Measurements from ENCODE around the gene RTP2. TPM values are rescaled to one million over a fixed set of nuclear protein-coding genes. Genes with fewer than 3 reads are reported as not detected.
A peak's percentile ranks its signal among the peaks of the same experiment; 100 is the strongest.

RTP2 gene
- total RNA-seq, 1 donor from 2014 or later = not detected

DNA sequence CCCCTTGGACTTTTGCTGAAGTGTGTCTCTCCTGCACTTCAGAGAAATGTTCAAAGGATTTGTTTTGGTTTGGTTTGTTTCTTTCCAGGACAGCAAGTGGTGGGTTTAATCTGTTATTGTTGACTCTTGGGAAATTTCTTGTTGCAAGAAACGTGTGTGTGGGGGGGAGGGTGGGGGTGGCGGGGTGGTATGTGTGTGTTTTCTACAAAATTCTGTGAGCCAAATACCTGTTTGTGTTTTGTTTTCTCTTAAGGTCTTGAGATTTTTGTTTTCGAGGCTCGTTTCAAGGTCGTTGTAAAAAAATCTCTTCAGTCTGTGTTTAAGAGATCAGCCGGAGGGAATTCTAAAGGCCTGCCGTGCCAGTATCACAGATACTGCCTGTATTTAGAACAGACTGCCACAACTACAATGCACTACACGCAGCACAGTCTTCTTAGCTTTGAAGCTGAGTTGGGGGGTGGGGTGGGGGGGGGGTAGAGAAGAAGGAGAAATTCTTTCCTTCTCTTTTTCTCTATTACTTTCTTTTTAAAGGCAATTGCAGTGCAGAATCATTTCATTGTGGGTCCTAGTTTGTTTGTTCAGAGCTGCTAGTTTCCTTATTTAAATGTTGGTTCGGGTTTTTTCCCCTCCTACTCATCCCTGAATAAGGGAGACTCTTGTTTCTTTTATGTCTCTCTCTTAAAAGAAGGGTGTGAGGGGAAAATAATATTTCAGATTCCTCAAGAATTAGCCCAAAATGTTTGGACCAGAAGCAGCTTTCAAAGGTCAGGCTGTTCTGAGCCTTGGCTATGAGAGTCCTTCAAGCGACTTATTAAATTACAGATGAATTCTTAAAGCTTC is 44.3 kb upstream of the RTP2 start:
- H3K4me1 ChIP-seq = peaks cover 7 to 9% of the 10 kb centered on the region in 2 donors
- no peaks in the 10 kb centered on the region for H3K27me3 ChIP-seq
- DNase-seq (ENCODE audit: low spot score in 2 of 2) = no peak

DNA sequence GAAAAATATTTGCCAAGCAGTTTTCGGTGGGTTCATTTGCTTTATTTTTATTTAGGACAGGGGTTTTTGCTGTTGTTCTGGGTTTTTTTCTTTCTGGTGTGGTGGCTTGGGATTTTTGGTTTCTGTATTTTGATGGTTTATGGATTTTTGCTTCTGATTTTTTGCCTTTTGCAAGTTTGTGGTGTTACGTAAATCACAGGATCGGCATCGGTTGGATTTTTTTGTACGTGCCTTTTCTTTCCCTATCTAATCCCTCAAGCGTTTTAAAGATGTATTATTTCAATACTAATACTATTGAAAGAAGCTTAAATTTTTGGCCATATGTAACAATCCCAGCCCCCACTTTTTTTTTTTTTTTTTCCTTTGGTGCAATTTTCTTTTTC is 43.7 kb upstream of the RTP2 start:
- Histone ChIP-seq H3K9me3 (no peaks in the 10 kb centered on the region), H3K4me1 (peaks cover 7 to 9% of the 10 kb centered on the region in 2 donors), H3K36me3 (no peaks in the 10 kb centered on the region), H3K4me3 (peak overlapping the region; percentile 73 to 75), H3K27ac (peak overlapping the region; percentile 98 to 99), H3K27me3 (no peaks in the 10 kb centered on the region)
- intact Hi-C loops (cut with DNase I) = loop anchor here (2.0 to 10.0 kb wide), 2 partner anchors 521 to 779 kb away; no protein-coding TSS in a partner anchor
- TF ChIP-seq, protein P1, sequence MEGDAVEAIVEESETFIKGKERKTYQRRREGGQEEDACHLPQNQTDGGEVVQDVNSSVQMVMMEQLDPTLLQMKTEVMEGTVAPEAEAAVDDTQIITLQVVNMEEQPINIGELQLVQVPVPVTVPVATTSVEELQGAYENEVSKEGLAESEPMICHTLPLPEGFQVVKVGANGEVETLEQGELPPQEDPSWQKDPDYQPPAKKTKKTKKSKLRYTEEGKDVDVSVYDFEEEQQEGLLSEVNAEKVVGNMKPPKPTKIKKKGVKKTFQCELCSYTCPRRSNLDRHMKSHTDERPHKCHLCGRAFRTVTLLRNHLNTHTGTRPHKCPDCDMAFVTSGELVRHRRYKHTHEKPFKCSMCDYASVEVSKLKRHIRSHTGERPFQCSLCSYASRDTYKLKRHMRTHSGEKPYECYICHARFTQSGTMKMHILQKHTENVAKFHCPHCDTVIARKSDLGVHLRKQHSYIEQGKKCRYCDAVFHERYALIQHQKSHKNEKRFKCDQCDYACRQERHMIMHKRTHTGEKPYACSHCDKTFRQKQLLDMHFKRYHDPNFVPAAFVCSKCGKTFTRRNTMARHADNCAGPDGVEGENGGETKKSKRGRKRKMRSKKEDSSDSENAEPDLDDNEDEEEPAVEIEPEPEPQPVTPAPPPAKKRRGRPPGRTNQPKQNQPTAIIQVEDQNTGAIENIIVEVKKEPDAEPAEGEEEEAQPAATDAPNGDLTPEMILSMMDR (IDR thresholded peaks at IDR 0.05) = no peak
- no peak for DNase-seq (ENCODE audit: low spot score in 2 of 2)

More for the DNA sequence above, 44.3 kb upstream of the RTP2 start:
- intact Hi-C loops (cut with DNase I) = loop anchor here (2.0 to 10.0 kb wide), 2 partner anchors 520 to 778 kb away; no protein-coding TSS in a partner anchor
- TF ChIP-seq, protein P1 (IDR thresholded peaks at IDR 0.05) = no peak
- H3K27ac ChIP-seq = peak overlapping the region; percentile 98 to 99
- H3K36me3 ChIP-seq = no peaks in the 10 kb centered on the region
- H3K4me3 ChIP-seq = peak overlapping the region; percentile 73 to 75
- no peaks in the 10 kb centered on the region for H3K9me3 ChIP-seq

DNA sequence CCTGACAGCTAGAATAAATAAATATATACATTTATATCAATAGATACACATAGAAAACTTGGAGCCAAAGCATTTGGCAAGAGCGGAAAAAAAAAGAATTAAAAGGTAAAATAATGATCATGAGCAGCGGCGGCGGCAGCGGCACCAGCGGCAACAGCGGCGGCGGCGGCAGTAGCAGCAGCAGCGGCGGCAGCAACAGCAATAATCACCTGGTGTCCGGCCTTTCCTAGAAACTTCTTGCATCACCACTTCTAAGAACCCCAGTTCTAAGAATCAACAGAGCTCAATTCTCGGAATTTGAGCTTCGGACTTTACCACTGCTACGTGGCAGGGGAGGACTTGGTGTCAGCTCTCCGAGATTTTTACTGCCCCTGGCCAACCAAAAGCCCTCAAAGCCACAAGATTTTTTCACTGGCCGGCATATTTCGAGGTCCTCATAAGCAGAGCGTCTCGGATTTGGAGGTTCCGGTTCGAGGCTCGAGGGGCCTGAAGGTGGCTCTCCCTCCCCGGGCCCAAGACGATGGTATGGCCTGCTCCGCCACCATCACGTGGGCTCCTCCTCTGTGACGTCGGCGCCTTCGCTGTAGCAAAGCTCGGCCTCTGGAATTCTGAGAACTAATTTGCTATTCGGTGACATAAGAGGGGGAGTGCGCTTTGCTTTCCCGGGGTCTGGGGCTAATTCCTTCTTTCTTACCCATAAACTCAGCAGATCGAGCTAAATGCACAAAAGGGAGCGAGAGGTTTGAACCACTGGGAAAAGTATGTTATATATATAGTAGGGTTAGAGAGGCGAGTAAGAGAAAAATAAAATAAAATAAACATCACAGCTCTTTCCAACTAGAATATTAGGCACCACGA is 43.1 kb upstream of the RTP2 start, which contains the start of gene BCL6:
Gene BCL6, minus strand, starts transcription at position 268 of the 858 bp plus-strand sequence. CDS start 11,775 bp downstream, outside the sequence.
- H3K27ac ChIP-seq = peak within 1 kb of the TSS; percentile 98 to 99
- peak; percentile 66 to 97 for DNase-seq (ENCODE audit: low spot score in 2 of 2)
- TF ChIP-seq, protein P1 (IDR thresholded peaks at IDR 0.05) = peak in 1 of 3 experiments; percentile 12
- H3K4me3 ChIP-seq = peak within 1 kb of the TSS; percentile 73 to 75
- peaks cover 9 to 12% of the 10 kb centered on the region in 2 donors for H3K4me1 ChIP-seq
- no peaks in the 10 kb centered on the region for H3K9me3 ChIP-seq
- intact Hi-C loops (cut with DNase I) = loop anchor here (1.0 to 10.0 kb wide), 4 partner anchors 408 to 779 kb away; no protein-coding TSS in a partner anchor
- no peaks in the 10 kb centered on the region for H3K27me3 ChIP-seq
- H3K36me3 ChIP-seq = no peaks in the 10 kb centered on the region

DNA sequence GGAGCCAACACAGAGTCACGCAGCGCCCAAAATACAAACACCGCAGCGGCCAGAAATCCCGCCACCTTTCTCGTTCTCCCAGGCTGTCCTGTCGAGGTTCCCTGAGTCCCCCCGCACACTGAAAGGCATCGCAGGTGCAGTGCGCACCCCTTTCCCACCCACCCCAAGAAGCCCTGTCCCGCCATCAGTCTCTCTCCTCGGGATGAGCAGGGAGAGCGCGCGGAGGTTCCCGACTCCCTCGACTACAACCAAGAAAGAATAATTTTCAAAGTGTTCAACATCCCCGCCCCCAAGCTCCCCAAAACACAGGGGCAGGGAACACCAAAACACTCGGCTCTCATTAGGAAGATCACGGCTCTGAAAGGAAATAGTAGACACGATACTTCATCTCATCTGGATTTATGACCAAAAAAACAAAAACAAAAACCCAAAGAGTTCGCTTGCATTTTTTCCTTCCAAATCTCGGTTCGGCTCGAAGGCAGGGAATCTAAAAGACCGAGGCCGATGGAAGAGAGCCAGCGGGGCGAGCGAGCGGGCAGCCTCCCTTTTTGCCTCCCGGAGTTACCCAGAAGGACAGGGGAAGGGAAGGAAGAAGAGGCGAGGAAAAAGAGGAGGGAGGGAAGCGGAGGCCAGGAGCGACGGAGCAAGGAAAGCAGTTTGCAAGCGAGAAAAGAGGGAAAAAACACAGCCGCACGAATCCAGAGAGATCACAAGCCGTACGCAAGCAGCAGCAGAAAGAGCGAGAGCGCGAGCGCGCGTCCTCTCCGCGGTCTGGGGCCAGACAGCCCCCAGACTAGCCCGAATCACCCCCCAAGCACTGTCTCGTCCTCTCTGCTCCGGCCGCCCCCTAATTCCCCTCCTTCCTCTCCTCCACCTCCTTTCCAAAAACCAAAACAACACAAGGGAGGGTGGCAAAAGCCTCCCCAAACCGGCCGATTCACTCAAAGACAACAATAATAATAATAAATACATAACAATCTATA is 42.1 kb upstream of the RTP2 start:
- H3K36me3 ChIP-seq = no peaks in the 10 kb centered on the region
- TF ChIP-seq, protein P1 (IDR thresholded peaks at IDR 0.05) = no peak
- peak overlapping the region; percentile 73 to 75 for H3K4me3 ChIP-seq
- H3K4me1 ChIP-seq = peaks cover 12 to 16% of the 10 kb centered on the region in 2 donors
- peak in 1 of 2 donors; percentile 81 for DNase-seq (ENCODE audit: low spot score in 2 of 2)
- no peaks in the 10 kb centered on the region for H3K27me3 ChIP-seq
- intact Hi-C loops (cut with DNase I) = loop anchor here (1.0 to 10.0 kb wide), 11 partner anchors 409 to 1143 kb away; no protein-coding TSS in a partner anchor
- no peaks in the 10 kb centered on the region for H3K9me3 ChIP-seq
- peak overlapping the region; percentile 98 to 99 for H3K27ac ChIP-seq
